ENCODE results near the gene ST3GAL6.

- TF ChIP-seq FOSL1 (IDR thresholded peaks at IDR 0.05; ENCODE audit: insufficient read depth, low read depth, low read length) = no peak
- TF ChIP-seq, protein P1, sequence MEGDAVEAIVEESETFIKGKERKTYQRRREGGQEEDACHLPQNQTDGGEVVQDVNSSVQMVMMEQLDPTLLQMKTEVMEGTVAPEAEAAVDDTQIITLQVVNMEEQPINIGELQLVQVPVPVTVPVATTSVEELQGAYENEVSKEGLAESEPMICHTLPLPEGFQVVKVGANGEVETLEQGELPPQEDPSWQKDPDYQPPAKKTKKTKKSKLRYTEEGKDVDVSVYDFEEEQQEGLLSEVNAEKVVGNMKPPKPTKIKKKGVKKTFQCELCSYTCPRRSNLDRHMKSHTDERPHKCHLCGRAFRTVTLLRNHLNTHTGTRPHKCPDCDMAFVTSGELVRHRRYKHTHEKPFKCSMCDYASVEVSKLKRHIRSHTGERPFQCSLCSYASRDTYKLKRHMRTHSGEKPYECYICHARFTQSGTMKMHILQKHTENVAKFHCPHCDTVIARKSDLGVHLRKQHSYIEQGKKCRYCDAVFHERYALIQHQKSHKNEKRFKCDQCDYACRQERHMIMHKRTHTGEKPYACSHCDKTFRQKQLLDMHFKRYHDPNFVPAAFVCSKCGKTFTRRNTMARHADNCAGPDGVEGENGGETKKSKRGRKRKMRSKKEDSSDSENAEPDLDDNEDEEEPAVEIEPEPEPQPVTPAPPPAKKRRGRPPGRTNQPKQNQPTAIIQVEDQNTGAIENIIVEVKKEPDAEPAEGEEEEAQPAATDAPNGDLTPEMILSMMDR (IDR thresholded peaks at IDR 0.05; ENCODE audit: control extremely low read depth in 1 of 3, insufficient read depth in 1 of 3, low read depth in 1 of 3, low read length in 3 of 3) = peak; percentile 36 to 57 (median 40); a peak in 3 of 4 replicates
- no peak for TF ChIP-seq CEBPB (IDR thresholded peaks at IDR 0.05; ENCODE audit: low read depth, low read length)
- TF ChIP-seq RFX5 (IDR thresholded peaks at IDR 0.05; ENCODE audit: borderline replicate concordance, low read depth, low read length) = no peak
- TF ChIP-seq ZNF274 (IDR thresholded peaks at IDR 0.05; ENCODE audit: borderline replicate concordance, extremely low read depth, low read length) = no peak
- TF ChIP-seq EP300 (IDR thresholded peaks at IDR 0.05; ENCODE audit: borderline replicate concordance in 1 of 2, low read depth in 2 of 2, low read length in 2 of 2) = no peak
- no peak for TF ChIP-seq CREB1 (IDR thresholded peaks at IDR 0.05)
- TF ChIP-seq POLR2AphosphoS5 (IDR thresholded peaks at IDR 0.05; ENCODE audit: low read depth, low read length) = no peak
- TF ChIP-seq KDM1A (IDR thresholded peaks at IDR 0.05; ENCODE audit: borderline replicate concordance, low read length) = no peak
- no peak for TF ChIP-seq EGR1 (IDR thresholded peaks at IDR 0.05; ENCODE audit: borderline replicate concordance, low read depth, low read length)
- no peak for TF ChIP-seq EZH2 (IDR thresholded peaks at IDR 0.05; ENCODE audit: low read depth, low read length, severe bottlenecking)
Observed at GRCh38 chr3:98801043-98801747, 38.1 kb downstream of the ST3GAL6 start.
